Peyer's patch (tissue), 4 donors: ENCODE data around the gene CEP85. TPM values are rescaled to one million over a fixed set of nuclear protein-coding genes. Genes with fewer than 3 reads are reported as not detected.
A peak's percentile ranks its signal among the peaks of the same experiment; 100 is the strongest.

Experiments used
- DNase-seq, 3 donors: peaks; one replicate each; pipeline ENCODE4 v3.0.0-alpha.2; 2017 to 2019
- H3K27ac ChIP-seq, 4 donors: fragments of 200-600 bp; sonication (generic); one replicate each; pipeline ENCODE4 v1.5.1; 2016 to 2019
- H3K27me3 ChIP-seq, 2 donors: fragments of 200-600 bp; sonication (generic); one replicate each; pipeline ENCODE4 v1.5.1; 2019
- H3K36me3 ChIP-seq, 3 donors: fragments of 200-600 bp; sonication (generic); one replicate each; pipeline ENCODE4 v1.5.1; 2016 to 2019
- H3K4me1 ChIP-seq, 4 donors: fragments of 200-600 bp; sonication (generic); one replicate each; pipeline ENCODE4 v1.5.1; 2016 to 2019
- H3K4me3 ChIP-seq, 4 donors: fragments of 200-600 bp; sonication (generic); 1 replicate in 3 of 4; 2 replicates in 1 of 4; pipeline ENCODE4 v1.5.1; 2016 to 2019; ENCODE audit warnings: mild to moderate bottlenecking in 1 of 4
- H3K9me3 ChIP-seq, 4 donors: fragments of 200-600 bp; sonication (generic); one replicate each; pipeline ENCODE4 v1.5.1; 2016 to 2019; ENCODE audit warnings: mild to moderate bottlenecking in 1 of 4
- CTCF ChIP-seq, 6 experiments: fragments of 450-650 bp in 4 of 6; fragments of 200-600 bp in 2 of 6; sonication (generic) in 1 of 6; IDR thresholded peaks; one replicate each; pipeline ENCODE4 v1.5.1; 2017 to 2019; ENCODE audit warnings: antibody characterized with exemption in 6 of 6, mild to moderate bottlenecking in 3 of 6, moderate library complexity in 1 of 6
- POLR2A ChIP-seq, 2 donors: fragments of 450-650 bp; IDR thresholded peaks; one replicate each; pipeline ENCODE4 v1.5.1; 2017; ENCODE audit warnings: antibody characterized with exemption in 2 of 2, mild to moderate bottlenecking in 2 of 2, moderate library complexity in 2 of 2
- total RNA-seq, 4 donors: library from RNA; depleted of rRNA; stranded (reverse); fragments of >200 nt; gene quantifications; one replicate each; pipeline ENCODE4 v1.1.0, GENCODE V29; 2016

The CEP85 gene
- total RNA-seq, 4 donors from 2014 or later, result 11.0 to 32.2 (median 12.9) TPM

GRCh38 chr1:26215246-26215645 is 18.8 kb upstream of the CEP85 start:
- no peak overlapping the region for H3K27ac ChIP-seq
- no peaks in the 10 kb centered on the region for H3K36me3 ChIP-seq
- no peak overlapping the region for H3K4me3 ChIP-seq
- no peak for DNase-seq
- no peaks in the 10 kb centered on the region for H3K4me1 ChIP-seq
- TF ChIP-seq POLR2A (IDR thresholded peaks at IDR 0.05) (no peak), CTCF (IDR thresholded peaks at IDR 0.05) (no peak)
- no peaks in the 10 kb centered on the region for H3K9me3 ChIP-seq
- H3K27me3 ChIP-seq, result no peaks in the 10 kb centered on the region

- no peaks in the 10 kb centered on the region for H3K9me3 ChIP-seq
- H3K27ac ChIP-seq, result no peak overlapping the region
- no peaks in the 10 kb centered on the region for H3K27me3 ChIP-seq
- no peak overlapping the region for H3K4me3 ChIP-seq
- TF ChIP-seq POLR2A (IDR thresholded peaks at IDR 0.05), result no peak
- no peak for TF ChIP-seq CTCF (IDR thresholded peaks at IDR 0.05)
- DNase-seq, result no peak
- H3K4me1 ChIP-seq, result peaks cover 0 to 8% (median 0%) of the 10 kb centered on the region in 4 donors
- no peaks in the 10 kb centered on the region for H3K36me3 ChIP-seq
These were observed 15.0 kb upstream of the CEP85 start for GRCh38 chr1:26218906-26219494.

- DNase-seq, result peak in 1 of 3 donors; percentile 23
- TF ChIP-seq CTCF (IDR thresholded peaks at IDR 0.05) (no peak), POLR2A (IDR thresholded peaks at IDR 0.05) (no peak)
- no peak overlapping the region for H3K4me3 ChIP-seq
- peaks cover 0 to 13% (median 0%) of the 10 kb centered on the region in 4 donors for H3K4me1 ChIP-seq
- no peaks in the 10 kb centered on the region for H3K36me3 ChIP-seq
- H3K27ac ChIP-seq, result no peak overlapping the region
- no peaks in the 10 kb centered on the region for H3K27me3 ChIP-seq
- H3K9me3 ChIP-seq, result no peaks in the 10 kb centered on the region
These were observed 13.6 kb upstream of the CEP85 start for GRCh38 chr1:26220199-26220912.

- TF ChIP-seq CTCF (IDR thresholded peaks at IDR 0.05) (no peak), POLR2A (IDR thresholded peaks at IDR 0.05) (no peak)
- H3K9me3 ChIP-seq, result no peaks in the 10 kb centered on the region
- H3K27me3 ChIP-seq, result no peaks in the 10 kb centered on the region
These were observed 12.9 kb upstream of the CEP85 start for GRCh38 chr1:26221094-26221493.

GRCh38 chr1:26224606-26225005 is 9.4 kb upstream of the CEP85 start:
- Histone ChIP-seq H3K4me3 (peak overlapping the region in 3 of 4 donors; percentile 36 to 57 (median 50)), H3K9me3 (no peaks in the 10 kb centered on the region), H3K4me1 (peaks cover 0 to 20% (median 0%) of the 10 kb centered on the region in 4 donors), H3K27me3 (no peaks in the 10 kb centered on the region), H3K27ac (no peak overlapping the region), H3K36me3 (no peaks in the 10 kb centered on the region)
- DNase-seq, result no peak
- TF ChIP-seq CTCF (IDR thresholded peaks at IDR 0.05) (no peak), POLR2A (IDR thresholded peaks at IDR 0.05) (no peak)

More at GRCh38 chr1:26221094-26221493, 12.9 kb upstream of the CEP85 start:
- peaks cover 0 to 20% (median 0%) of the 10 kb centered on the region in 4 donors for H3K4me1 ChIP-seq
- H3K4me3 ChIP-seq, result no peak overlapping the region
- H3K36me3 ChIP-seq, result no peaks in the 10 kb centered on the region
- DNase-seq, result peak in 1 of 3 donors; percentile 8
- no peak overlapping the region for H3K27ac ChIP-seq
